Amygdala (tissue), 56 donors: ENCODE data around the gene HSD17B14.
"Not testable (repeated sequence)": the region's sequence is repeated elsewhere in the genome, so short reads cannot be mapped to it uniquely, and the experiment has no call there.

Source experiments
- DNase-seq, 56 donors: peaks; one replicate each; lab custom pipeline; 2025; lab: John Stamatoyannopoulos, UW

Gene HSD17B14

DNA sequence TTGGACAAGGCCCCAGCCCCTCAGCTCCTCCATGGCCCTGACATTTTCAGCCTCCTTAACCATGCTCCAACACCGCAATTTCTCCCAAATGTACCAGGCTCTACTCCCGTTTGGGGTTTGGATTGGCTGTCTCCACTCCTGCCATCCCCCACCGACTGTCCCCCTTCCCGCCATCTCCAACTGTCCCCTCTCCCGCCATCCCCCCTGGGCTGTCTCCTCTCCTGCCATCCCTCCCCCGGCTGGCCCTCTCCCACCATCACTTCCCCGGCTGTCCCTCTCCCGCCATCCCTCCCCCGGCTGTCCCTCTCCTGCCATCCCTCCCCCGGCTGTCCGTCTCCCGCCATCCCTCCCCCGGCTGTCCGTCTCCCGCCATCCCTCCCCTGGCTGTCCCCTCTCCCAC, 30.8 kb downstream of the HSD17B14 start:
- no peak for DNase-seq

DNA sequence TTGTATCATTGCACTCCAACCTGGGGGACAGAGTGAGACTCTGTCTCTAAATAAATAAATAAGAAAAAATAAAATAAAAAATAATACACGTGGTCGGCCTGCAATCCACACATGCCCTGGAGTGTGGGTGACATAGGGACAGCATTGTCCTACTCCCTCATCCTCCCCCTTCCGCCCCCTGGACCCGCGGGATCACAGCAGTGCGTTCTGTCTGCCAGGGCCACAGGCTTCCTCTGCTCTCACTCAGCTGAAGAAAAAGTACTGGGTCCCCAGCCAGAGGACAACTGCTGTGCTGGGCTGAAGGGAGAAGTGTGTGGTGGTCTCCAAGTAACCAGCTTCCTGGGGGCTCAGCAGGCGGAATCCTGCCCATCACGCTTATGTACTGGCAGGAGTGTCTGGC, 31.8 kb downstream of the HSD17B14 start:
- peak in 18 of 56 donors; percentile 7 to 51 (median 22) for DNase-seq

DNA sequence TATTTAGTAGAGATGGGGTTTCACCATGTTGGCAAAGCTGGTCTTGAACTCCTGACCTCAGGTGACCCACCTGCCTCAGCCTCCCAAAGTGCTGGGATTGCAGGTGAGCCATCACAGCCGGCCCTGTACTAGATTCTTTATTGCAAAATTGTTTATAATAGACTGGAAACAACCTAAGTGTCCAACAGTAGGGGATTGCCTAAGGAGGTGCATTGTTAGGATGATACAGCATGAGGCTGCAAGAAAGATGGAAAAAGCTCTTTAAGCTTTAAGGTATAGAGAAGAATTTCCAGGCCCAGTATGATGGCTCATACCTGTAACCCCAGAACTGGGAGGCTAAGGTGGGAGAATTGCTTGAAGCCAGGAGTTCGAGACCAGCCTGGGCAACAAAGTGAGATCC, 33.7 kb downstream of the HSD17B14 start:
- no peak for DNase-seq

DNA sequence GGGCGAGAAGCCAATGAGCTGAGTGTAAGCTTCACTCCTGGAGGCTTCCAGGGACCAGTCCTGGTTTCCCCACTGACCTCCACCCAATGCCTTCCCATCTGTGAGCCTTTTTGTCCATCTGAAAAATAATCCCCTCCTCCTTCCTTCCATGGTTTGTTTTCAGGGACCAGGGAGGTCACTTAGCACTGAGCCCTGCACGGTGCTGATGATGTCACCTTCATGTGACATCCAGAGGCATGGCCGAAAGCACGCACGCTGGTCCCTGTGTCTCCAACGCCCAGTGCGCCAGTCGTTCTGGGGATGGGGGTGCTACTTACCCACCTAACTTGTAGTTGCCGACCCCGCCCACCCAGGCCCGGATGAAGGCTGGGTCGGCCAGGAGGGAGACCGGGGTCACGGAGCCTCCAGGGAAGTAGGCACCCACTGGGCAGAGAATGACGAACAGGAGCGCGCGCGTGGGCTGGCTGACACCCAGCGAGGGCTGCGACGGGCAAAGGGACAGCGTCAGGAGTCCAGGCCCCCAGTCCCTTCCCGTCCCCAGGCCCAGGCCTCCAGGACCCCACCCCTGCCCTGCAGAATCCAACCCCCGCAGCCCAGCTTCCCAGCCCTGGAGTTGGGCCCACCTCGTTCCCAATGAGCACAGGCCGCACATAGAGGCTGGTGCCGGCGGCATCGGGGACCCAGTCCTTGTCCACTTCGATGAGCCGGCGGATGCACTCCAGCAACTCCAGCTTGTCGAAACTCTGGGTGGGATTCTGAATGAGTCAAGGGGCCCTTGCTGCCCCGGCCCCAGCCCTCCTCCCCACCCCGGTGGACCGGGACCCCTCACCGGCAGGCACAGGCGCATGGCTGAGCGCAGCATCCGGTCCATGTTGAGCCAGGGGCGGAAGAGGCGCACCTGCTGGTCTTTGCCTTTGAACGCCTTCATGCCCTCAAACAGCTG, 36.7 kb downstream of the HSD17B14 start:
- DNase-seq = no peak

DNA sequence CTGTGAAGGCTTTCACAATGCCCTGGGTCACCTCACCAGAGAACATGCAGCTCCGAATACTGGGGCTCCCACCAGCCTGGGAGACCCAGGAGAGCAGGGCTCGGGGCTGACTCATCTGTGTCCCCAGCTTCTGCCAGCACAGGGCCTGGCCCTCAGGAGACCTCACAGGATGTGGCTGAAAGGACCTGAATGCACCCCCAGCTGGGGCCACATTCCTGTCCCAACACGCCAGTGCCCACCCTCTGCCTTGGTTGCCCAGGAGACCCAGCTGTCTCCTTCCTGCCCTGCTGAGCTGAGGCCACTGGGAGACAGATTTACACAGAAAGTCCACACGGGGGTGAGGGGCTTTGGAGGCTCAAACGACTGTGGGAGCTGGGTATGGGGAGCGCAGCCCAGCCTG, 37.4 kb downstream of the HSD17B14 start:
- no peak for DNase-seq

DNA sequence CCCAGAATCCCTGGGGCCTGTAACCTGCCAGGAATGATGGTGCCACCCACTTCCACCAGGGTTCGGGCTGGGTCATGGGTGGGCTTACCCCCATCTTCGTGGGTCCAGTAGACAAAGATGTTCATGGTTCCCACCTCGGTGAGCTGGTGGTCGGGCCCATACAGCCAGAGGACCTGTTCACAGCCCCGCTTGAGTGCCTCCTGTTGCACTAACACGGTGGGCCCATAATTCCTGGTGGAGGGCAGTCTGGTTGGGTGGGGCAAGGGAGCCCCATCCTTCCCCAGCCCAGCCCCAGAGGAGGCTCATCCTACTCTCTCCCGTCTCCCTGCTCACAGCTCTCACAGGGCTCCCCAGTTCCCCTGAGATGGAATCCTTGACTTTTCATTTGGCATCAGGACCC, 39.2 kb downstream of the HSD17B14 start:
- DNase-seq = no peak

DNA sequence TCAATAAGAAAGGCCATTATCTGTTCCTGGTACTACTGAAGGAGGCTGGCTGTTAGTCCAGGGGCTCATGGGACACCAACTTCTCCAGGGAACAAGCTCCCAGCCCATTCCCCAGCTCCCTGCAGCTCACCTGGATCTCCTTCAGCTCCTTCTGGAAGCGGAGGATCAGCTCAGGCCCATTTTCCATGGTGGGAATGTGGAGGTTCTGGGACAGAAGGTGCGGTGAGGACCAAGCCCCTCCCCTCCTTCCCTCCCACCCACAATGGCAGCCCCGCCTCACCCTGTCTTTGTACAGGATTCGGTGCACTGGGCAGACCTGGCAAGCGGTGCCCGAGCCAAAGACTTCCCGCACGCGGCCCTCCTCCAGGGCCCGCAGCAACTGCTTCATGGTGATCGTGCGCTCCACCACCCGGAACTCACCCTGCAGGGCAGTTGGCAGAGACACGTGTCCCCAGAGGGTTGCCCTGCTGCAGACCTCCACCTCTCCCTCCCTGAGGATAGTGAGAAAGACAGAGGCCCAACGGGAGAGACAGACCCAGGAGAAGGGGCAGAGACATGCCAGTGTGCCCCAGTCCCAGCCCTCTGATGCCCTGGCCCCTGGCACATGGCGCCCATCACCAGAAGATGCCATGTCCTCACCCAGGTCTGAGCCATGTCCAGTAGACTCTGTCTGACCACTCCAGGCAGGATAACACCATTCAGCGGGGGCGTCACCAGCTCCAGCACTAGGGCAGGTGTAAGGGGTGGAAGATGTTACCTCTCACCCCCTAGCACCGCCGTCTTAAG, 39.8 kb downstream of the HSD17B14 start:
- no peak for DNase-seq

DNA sequence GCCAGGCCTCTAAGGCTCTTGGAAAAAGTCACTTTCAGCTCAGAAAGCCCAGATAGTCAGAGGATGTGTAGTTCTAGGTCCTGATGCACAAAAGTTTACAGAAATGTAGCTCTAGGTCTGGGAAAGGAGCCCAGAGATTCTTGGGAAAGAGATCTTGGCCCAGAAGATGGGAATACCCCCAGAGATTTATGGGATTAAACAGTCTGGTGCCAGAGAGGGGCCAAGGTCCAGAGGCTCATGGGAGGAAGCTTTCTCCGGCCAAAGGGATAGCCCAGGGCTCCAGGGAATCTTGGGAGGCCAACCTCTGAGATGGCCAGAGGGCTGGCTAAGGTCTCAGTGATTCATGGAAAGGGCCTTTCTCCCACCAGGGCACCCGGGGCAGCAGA, 40.6 kb downstream of the HSD17B14 start:
- peak in 4 of 56 donors; percentile 19 to 54 (median 48) for DNase-seq

DNA sequence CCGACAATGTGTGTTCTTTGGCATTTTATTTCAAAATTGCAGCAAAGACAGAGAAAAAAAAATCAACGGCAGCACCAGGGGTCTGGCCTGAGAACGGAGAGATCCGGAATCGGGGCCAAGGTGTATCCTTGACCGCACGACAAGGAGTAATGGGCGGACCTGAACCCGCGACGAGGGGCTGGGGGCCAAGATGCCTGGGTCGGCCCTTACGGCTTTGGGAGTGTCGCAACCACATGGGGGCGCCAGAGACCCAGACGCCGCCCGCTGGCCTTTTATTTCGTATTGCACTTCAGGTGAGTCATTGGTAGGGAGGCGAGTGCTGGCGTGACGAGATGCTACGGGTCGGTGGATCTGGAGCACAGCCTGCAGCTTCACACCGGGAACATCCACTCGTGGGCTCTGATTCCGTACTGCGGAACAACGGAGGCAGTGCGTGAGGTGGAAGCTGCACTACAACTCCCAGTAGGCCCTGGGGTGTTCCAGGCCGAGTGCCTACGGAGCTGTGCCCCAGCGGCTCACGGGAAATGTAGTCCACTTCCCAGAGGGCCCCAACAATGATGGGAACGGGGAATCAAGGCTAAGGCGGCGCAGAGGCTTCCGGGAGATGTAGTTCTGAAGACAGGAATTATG, 41.1 kb downstream of the HSD17B14 start:
- peak; percentile 29 to 97 (median 90) for DNase-seq

DNA sequence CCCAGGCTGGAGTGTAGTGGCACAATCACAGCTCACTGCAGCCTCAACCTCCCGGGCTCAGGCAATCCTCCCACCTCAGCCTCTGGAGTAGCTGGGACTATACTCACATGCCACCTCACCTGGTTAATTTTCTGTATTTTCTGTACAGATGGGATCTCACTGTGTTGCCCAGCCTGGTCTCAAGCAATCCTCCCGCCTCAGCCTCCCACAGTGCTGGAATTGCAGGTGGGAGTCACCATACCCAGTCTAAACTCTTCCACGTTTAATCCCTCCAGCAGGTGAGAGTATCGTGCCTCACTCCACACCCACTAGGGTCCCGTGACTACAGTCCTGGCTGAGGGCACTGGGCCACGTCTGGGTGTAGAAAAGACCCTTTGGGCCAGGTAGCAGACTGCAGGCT, 42.0 kb downstream of the HSD17B14 start:
- DNase-seq = no peak

DNA sequence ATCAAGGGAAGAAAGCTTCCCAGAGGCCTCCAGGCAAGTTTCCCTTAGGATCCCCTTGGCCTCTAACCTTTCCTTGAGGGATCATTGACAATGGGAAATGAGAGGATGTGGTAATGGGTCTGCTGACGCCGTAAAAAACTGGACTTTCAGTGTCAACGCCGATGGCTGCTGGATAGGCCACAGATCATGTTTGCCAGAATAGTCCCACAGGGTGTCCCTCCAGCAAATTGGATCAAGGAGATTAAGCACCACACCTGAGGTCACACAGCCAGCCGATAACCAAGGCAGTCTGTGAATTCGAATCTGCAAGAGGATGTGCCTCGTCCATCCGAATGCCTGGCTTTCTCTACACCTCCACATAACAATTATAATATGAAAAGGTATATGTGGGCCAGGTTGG, 43.0 kb downstream of the HSD17B14 start:
- DNase-seq = no peak

DNA sequence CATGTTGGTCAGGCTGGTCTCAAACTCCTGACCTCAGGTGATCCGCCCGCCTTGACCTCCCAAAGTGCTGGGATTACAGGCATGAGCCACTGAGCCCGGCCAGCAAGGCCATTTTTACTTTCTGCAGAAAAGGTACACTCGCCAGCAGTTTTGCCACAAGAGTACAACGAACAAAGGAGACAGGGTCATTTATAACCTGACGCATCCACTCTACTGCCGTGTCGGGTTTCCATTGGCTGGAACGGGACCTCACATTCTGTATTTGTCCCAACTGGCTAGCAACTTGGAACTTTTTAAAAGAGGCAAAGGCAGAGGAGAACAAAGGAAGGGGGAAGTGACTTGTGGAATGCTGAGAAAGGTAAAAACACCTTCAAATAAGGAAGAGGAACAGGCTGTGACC, 49.0 kb downstream of the HSD17B14 start:
- not testable (repeated sequence) for DNase-seq

DNA sequence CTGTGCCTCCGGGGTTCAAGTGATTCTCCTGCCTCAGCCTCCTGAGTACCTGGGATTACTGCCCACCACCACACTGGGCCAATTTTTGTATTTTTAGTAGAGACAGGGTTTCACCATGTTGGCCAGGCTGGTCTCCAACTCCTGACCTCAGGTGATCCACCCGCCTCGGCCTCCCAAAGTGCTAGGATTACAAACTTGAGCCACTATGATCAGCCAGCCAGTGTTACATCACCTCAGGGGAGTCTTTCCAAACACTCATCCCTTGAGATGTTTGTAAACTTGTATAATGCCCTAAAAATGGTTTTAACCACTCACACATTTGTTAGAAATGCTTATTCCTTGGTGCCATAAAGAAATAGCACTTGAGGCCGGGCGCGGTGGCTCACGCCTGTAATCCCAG, 49.9 kb downstream of the HSD17B14 start:
- DNase-seq = not testable (repeated sequence)

DNA sequence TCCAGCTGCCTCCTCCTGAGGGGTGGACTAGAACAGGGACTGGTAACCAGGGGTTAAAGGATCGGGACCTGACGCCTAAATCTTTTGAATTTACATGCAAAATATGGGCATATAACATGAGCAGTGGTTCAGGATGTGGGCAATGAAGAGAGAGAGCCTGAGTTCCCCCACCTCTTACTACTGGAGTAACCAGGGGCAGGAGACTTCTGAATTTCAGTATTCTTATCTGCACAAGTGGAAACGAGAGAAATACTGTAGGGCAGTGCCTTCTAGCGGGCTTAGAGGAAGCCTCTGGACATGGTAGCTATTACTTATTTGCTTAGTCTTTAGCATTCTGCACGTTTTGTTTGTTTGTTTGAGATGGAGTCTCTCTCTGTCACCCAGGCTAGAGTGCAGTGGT, 51.8 kb downstream of the HSD17B14 start:
- no peak for DNase-seq

DNA sequence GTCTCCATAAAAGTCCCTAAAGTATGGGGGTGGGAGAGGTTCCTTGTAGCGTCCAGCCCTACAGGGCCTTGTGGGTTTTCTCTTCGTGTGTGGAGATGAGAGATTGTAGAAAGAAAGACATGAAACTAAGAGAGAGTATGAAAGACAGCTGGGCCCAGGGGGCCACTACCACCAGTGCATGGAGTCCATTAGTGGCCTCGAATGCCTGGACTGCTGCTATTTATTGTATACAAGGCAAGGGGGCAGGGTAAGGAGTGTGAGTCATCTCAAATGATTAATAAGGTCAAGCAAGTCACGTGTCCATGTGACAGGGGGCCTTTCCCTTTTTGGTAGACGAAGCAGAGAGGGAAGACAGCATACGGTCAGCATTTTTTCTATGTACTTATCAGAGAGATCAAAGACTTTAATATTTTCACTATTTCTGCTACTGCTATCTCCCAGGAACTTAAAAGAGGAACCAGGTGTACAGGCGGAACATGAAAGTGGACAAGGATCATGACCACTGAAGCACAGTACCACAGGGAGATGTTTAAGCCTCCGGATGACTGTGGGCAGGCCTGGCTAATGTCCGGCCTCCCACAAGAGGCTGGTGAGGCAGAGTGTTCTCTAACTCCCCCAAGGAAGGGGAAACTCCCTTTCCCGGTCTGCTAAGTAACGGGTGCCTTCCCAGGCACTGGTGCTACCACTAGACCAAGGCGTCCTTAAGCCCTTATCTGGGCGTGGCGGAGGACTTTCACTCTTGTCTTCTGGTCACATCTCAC, 55.5 kb downstream of the HSD17B14 start:
- no peak for DNase-seq

DNA sequence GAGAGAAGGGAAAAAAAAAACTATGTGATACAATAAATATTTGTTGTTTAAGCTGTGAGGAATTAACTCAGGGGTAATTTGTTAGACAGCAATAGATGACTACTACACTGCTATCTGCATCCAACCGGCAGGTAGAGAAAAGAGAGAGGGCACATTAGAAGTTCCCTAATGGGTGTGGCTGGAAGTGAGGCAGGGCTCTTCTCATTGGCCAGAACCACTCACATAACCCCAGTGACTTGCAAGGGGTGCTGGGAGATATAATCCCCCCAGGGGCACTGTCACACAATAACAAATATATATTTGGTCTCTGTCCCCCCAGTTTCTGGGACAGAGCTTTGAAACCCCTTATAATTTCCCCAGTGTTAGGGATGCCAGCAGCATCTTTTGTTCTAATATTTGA, 56.7 kb downstream of the HSD17B14 start:
- no peak for DNase-seq

DNA sequence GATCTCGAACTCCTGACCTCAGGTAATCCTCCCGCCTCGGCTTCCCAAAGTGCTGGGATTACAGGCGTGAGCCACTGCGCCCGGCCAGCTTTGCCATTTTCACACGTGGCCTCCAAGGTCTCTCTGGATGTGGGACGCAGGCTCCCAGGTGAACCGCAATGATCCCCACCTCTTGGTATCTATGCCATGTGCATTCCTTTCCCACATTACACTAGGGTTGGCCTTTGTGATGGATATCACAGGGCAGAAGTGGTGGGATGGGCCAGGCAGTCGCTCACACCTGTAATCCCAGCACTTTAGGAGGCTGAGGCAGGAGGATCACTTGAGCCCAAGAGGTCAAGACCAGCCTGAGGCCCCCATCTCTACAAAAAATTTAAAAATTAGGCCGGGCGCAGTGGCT, 58.6 kb downstream of the HSD17B14 start:
- DNase-seq = no peak

DNA sequence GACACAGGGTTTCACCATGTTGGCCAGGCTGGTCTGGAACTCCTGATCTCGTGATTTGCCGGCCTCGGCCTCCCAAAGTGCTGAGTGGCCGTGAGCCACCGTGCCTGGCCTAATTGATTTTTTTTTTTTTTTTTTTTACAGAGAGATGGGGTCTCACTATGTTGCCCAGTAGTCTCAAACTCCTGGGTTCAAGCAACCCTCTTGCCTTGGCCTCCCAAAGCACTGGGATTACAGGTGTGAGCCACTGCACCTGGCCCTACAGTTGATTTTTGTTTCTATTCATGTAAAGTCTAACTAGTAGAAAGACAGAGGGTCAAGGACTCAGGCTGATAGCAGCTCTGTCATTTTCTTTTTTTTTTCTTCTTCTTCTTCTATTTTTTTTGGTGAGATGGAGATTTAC, 59.2 kb downstream of the HSD17B14 start:
- no peak for DNase-seq

DNA sequence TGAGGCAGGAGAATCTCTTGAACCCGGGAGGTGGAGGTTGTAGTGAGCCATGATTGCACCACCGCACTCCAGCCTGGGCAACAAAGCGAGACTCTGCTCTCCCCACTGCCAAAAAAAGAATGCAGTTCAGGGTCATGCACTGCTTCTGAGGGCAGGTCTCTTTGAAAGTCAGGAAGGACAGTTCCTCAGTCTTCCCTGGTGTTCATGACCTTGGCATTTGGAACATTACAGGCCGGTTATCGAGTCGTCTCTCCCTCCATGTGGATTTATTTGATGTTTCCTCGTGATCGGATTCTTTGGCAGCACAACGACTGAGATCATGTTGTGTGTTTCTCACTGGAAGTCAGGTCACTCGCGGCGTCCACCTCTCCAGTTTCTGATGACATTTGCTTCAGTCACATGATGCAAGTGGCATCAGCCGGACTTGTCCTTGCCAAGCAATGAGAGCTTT, 63.8 kb downstream of the HSD17B14 start:
- no peak for DNase-seq

DNA sequence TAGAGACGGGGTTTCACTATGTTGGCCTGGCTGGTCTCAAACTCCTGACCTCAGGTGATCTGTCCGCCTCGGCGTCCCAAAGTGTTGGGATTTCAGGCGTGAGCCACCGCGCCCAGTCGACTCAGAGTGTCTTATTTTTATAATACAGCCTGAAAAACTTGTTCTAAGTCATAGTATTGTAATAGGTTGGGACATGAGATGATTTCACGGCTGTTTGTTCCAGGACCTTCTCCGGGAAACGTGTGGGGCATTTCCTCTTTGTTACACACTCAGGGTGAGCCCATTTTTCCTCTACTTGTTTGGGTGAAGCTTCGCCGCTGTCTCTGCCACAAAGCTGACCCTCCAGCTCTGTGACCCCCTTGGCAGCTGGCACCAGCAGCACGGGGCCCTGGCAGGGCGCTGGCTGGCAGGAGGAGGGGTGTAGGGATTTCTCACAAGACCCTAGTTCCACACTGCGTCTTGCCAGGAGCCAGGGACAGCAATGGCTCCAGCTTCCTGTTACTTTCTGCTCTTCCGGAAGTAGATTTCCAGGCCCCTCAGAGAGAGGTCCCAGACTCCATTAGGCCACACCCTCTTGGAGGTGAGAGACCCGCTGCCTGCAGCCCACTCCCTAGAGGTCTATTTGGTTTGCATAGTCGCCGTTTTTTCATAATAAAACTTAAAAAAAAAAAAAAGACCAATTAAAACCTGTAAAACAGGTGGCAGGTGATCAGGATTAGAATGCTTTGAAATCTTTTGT, 65.4 kb downstream of the HSD17B14 start:
- no peak for DNase-seq
